Stimulated activated CD4-positive, alpha-beta T cell treated with anti-CD3 and anti-CD28 coated beads, Interleukin-1b, Interleukin-23, amount 100 ng/mL, for 4 hours (primary cell): ENCODE data around the gene ZNF423.

Experiments
- DNase-seq, 2 donors: peaks; one replicate each; pipeline ENCODE4 v3.0.0-alpha.2; 2020; ENCODE audit warnings: low read depth in 2 of 2

Gene ZNF423

DNA sequence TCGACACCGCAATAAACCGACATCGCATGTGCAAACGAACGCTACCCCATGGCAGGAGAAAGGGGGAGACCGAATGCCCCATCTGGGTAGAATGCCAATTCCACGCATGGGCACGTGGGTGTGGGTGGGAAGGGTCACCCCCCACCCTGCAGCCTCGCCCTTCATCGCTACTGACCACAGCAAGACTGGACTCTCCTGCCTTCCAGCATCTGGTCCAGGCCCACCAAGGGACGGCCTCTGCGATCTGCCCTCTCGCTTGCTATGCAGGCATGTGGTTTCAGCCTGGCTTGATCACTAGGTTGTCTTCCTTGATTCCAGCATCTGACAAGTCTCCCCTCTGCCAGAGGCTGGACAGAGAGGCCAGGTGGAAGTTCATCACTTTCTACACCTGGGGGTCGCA, 323.0 kb downstream of the ZNF423 start:
- DNase-seq = no peak

DNA sequence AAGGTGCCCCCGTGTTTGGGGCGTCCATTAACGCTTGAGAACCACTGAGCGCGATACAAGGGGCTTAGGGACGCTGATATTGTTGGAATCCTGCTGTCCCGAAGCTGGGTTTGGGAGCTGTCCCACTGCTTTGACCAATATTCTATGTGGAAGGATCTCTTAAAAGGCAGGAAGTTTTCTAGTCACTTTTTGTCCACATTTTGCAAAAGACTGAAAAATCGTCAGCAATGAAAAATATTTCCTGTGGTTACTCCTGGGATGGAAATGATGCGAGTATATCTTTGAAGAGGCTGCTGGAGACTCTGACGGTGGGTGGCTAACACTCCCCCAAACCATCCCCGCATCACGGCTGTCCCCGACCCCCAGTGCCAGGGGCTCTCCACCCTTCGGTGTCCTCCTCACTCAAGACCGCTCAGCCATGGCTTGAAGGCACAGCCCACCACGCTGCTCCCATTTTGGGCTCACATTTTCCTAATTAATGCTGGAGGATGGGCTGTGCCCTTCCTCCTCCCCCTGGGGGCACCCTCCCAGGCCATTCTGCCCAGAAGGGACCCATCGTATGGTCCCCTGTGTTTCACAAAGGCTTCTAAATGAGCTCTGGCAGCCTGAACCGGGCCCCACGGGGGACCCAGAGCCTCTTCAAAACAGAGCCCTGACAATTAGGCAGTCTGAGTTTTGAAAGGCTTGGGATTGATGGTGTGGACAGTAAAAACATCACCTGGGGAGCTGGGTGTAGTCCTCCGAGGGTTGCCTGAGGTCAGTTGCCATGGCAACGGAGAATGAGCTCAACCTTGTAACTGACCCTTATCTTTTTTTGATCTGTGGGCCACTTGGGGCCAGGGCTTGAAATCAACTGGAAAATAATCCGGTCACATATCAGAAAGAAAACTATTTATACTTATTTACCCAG, 323.7 kb downstream of the ZNF423 start:
- DNase-seq = no peak

DNA sequence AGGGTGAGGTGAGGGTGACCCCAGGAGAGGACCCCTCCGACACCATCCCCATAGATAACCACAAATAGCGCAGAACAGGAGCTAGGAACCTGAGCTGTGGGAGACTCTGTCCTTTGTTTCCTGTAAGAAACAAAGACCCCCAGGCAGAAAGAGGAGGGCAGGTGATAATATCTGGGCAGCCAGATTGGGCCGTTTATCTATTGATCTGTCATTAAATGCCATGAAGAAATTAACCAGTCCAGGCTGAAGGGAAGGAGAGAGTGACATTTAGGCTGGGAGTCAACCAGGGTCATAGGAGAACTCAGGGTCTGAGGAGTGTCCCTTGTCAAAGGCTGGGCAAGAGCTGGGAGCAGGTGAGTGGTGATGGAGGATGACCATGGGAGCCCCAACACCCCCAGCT, 324.5 kb downstream of the ZNF423 start:
- no peak for DNase-seq

DNA sequence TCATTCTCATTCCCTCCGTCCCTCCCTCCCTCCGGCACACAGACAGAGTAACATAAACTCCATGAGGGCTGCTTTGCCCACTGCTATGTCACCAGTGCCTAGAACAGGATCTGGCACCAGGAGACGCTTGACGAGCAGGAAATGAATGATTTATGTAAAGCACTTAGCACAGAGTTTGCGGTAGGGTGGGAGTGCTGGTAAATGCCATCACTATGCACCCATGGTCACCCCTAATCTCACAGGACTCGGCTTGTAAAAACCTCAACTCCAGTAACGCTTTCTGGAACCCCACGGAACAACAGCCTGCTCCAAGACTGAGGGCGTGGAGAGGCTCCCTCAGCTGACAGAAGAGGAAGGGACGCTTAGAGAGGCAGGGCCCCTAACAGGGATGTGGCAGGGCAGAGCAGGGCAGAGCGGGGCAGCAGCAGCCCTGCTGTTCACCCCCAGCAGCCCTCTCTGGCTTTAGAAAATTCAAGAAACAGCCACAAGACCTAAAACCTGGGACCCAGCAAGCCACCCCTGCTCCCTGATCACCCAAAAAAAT, 325.4 kb downstream of the ZNF423 start:
- DNase-seq = no peak

DNA sequence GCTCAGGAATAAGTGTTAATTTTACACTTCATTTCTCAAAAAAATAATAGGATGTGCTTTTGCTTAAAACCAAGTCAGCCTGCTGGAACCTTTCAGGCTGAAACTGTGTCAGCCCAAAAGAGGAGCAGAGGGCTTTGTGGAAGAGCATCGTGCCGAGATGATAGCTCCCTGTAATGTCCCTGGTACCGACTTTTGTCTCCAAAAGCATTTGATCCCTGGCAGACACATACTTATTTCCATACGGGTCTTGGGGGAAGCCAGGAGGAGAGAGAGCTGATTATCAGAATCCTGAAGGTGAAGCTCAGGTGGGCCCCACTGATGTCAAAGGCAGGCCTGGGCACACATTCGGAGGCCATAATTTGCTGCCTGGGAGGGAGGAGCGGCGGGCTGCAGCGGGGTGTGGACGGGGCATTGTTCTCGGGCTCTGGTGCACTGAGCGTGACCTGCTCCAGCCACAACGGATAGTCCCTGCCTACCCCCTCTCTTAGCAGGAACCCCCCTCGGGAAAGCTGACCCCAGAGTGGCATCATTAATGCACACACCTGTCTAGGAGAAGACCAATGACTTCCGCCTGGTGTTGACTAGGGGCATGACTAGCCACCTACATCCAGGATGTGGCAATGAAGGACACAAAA, 326.4 kb downstream of the ZNF423 start:
- DNase-seq = no peak

DNA sequence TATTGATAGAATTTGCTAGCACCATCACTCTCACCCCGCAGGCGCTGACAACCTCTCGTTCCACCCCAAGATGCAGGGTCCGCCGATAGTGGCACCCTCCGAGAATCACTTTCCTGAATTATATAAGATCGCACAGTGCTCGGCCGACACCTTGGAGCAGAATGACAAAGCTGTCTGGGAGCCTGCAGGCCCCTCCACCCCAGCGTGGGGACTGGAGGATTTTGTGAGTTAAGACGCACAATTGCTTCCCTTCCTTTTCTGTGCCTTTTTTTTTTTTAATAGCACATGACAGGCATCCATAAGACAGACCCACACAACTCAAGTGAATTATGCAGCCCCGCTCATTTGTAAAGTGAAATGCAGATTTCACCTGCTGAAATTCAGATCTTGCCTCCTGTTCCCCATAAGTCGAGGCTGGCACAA, 327.0 kb downstream of the ZNF423 start:
- no peak for DNase-seq

DNA sequence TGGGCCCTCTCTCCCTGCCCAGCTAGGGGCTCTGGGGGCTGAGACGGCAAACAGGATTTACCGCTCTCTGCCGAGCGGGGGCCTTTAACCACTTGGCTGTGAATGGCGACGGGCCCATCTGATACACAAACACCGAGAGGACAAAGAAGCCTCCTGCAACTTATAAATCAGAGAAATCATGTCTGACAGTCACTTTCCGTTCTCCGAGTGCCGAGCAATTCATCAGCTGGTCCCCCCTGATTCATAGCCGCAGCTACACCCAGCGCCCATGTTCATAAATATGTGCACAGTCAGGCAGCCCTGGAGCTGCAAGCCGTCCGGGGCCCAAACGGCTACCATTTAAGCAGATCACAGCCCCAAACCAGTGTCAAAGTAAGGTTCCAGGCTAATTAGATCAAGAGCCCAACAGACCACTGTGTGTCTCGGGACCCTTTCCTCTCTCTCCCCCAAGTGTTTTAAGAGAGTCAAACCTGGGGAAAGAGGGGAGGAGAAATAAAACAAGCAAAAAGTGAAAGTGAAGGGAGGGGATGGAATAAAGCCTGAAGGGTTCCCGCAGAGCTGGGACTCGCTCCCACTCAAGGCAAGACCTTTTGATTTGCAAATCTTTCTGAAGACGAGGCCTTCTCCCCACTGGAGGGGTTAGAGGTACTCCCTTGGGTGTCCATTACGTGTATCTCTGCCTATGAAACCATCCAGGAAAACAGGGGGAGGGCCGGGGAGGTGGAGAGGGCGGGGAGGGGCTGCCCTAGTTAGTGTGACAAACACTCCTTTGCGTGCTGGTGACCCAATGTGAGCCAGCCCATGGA, 327.6 kb downstream of the ZNF423 start:
- DNase-seq = no peak

DNA sequence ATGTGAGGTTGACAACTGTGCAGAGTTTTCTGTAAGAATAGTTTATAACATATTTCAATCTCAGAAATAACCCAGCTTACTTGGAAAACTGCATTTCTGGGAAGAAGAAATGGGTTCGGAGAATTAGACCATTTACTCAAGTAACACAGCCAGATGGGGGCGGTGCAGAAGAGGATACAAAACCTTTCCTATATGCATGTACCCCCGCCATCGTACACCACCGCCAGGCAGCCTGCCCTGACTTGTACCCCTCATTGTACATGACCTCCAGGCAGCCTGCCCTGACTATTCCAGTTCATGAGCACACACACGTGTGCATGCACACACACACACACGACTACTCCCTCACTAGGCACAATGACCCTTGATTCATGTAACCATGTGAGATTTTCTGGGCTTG, 328.3 kb downstream of the ZNF423 start:
- DNase-seq = no peak

DNA sequence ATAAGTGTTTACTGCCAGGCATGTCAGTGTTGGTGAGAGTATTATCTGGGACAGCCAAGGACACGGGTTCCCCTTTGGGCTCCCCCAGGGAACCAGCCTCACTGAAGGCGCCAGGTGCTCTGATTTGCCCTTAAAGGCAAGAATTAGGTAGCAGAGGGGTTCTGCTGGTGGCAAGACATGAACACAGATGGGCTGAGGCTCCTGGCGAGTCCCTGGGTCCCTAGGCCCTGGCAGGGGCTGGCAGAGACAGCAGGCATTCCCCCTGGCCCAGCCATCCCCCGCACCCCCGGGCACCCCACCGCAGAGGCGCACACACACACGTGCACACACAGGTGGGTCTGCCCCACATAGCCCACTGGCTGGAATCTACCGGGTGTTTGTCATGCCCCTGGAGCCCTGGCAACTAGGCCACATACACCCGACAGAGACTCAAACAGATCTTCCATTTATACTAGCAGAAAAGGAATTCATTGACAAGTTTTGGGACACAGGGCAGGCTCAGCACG, 329.0 kb downstream of the ZNF423 start:
- DNase-seq = no peak

DNA sequence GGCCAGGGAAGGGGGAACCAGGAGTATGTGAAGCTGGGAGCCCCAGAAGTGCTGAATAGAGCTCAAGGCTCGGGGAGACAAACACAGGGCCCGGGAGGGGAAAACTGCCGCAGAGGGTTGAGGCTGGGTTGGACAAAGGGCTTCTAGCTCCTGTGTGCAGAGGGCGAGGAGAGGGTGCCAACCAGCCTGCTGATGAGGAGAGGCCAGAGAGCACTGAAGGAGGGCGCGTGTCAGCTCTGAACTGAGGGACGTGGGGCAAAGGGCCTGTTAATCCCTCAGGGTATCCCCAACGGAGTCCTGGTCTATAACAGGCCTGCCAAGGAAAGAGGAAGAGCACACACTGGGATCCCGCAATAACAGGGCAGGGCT, 331.0 kb downstream of the ZNF423 start:
- DNase-seq = no peak

DNA sequence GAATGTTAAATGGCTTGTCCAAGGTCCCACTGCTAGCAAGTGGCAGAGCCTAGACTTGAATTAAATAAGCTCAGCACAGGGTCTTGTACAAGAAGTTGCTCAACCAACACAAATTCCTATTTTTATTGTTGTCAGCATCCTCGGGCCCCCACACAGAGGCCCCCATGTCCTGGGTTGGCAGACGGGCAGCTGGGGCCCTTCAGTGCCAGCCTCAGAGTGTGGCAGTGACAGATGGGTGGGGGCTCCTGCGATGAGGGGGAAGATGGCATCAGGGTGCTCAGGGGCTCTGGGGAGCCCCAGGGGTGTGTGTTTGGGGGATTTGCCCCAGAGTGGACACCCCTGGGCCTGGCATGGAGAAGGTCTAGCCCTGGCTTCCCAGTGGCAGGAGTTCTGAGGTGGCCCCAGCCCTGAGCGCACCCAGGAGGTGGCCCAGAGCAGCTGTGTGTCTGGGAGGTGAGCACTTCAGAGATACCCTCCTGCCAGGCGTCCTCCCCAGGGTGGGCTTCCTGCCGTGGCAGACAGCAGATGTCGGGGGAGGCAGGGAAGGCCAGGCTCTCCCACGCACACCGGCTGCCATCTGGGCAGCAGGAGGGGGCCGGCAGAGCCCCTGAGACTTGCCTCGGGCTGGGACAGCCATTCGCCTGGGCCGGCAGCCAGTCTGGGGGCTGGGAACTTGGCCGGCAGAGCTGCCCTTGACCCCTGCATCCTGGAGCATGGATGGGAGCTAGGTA, 331.5 kb downstream of the ZNF423 start:
- DNase-seq = no peak

DNA sequence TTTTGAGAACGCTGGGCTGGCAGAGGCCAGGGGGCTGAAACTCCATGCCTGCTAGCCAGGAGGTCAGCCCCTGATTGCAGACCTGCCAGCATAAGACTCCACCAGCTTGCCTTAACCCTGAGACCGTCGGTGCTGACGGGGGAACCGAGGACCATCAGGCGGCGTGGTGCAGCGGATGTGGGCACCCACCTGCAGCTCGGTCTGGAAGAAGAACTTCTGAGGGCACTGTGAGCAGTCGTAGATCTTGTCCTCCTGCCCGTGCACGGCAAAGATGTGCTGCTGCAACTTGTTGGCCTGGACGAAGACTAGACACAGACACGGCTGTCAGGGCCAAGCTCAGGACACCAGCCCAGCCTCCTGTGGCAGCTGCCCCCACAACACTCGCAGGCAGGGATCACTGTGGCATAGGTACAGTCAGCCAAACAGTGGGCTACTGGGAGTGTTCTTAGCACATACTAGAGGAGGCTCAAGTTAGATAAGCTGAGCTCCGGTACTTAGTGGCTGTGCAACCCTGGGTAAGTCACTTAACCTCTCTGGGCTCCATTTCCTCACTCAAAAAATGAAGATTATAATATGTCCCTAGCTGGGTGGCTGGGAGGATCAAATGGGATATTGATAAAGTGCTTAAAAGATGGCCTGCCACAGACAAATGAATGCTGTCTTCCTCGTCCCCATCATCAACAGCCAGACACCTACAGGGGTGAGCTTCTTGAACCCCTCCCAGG, 332.3 kb downstream of the ZNF423 start:
- no peak for DNase-seq

DNA sequence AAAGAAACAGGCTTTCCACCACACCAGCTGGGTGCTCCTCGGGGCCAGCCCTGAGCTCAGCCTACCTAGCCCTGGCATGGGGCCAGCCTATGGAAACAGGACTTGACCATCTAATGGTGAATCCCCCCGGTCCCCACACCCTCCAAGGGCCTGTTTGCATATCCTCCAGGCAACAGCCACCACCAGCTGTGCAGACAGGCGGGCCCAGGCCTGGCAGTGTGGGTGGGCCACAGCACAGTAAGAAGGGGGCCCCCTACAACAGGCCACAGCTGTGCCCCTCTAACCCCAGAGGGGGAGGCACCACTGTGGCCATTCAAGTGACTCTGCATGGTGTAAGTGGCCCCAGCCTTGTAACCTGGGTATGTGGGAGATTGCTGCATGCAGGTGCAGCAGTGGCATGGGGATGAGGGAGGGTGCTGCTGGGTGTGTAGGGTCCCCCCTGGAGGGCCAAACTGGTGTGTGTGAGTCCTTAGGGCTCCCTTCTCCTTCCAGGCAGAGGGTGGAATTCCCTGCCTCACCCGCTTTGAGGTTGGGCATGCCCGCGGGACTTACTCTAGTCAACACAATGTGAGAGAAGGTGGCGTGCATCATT, 334.1 kb downstream of the ZNF423 start:
- DNase-seq = no peak

DNA sequence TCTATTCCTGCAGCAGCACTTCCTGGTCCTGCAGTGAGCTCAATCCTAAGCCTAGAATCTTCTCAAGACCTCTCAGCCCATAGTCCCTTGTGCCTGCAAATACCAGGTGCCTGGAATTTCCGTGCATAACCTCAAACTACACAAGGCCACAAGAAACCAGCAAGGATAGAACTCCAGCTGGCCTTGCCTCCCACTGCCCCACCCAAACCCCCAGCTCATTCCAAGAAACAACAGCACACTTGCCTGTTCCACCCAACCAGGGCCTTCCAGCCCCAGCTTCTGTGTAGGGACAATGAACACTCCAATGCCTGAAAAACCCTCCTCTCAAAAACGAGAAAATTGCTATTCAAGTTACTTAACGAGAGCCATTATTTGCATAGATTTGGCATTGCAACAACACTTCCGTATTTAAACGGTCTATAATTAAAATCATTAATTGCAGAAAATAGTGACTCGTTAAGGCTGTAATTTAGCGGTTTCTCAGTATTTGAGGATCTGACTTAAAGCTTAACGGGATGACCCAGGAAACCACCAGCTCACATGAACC, 335.3 kb downstream of the ZNF423 start:
- no peak for DNase-seq

DNA sequence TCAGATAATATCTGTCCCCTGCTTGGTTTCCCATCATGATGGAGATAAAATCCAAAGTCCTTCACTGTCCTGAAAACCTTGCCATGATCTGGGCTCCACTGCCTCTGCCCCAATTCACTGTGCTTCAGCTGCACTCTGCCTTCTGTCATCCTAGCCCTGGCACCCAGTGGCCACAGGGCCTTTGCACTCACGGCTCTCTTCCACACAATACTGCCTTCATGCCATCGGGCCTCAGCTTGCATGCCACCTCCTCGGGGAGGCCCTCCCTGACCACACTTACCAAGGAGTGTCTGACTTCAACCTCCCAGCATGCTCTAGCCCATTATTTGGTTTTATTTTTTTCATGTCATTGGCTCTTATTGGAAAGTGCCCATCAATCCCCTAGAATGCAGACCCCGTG, 336.2 kb downstream of the ZNF423 start:
- DNase-seq = no peak

DNA sequence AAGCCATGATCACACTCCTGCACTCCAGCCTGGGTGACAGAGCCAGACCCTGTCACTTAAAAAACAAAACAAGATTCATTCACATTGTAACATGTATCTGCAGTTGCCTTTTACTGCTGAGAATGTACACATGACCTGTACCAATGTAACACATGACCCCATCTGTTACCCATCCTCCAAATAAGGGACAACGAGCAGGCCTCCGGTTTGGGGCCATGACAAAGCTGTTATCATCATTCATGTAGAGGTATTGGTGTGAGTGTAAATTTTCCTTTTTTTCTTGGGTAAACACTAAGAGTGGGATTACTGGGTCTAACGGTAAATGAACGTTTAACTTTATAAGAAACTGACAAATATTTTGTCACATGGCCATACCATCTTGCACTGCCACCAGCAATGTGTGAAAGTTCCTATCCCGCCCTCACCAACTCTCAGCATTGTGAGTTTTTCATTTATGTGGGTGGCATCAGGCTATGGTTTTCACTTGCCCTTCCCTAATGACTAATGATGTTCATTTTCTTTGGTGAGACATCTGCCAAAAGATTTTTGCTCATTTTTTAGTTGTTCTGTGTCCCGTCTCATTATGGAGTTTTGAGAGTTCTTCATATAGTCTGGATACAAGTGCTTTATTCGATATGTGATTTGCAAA, 336.8 kb downstream of the ZNF423 start:
- DNase-seq = no peak

DNA sequence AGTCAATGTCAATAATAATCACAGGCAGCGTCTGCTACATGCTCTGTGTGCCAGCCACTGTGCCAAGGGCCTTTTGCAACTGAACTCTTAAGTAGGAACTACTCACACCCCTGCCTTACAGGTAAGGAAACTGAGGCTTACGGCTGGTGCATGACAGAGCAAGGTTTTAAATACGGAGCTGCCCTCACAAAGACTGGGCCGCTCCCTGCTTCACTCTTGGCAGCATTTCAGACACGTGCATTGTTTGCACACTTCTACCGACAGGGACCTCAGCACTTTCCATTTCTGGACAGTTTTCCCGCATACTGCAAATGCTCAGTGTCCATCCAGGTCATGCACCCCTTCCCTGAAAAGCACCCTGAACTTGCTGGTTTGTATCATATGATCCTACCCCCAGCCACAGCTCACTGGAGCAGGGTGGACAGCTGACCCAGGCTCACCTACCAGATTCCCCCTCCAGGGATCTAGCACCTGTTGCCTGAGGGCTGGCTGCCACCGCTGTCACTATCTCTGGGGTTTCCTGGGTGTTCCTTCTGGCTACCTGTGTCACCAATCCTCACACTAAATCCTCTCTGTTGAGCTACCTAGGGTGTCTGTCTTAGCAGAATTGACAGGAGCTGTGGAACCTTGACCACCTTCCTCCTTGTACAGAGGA, 339.4 kb downstream of the ZNF423 start:
- no peak for DNase-seq

DNA sequence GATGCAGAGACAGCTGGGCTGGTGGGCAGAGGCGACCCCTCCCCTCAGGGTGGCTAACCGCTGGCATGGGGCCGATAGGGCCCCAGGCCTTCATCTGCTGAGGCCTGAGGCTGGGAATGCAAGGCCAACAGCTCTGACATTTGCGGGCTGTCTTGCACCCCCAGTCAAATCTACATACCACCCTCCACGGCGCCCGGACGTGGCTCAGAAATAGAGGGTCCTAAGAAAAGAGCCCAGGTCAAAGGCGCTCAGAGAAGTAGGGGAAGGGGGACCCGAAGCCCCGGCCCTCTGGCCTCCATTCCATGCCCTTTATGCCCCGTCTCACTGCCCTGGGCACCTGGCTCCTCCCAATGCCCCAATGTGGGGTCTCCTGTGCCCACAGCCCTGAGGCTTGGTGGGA, 340.1 kb downstream of the ZNF423 start:
- DNase-seq = no peak

DNA sequence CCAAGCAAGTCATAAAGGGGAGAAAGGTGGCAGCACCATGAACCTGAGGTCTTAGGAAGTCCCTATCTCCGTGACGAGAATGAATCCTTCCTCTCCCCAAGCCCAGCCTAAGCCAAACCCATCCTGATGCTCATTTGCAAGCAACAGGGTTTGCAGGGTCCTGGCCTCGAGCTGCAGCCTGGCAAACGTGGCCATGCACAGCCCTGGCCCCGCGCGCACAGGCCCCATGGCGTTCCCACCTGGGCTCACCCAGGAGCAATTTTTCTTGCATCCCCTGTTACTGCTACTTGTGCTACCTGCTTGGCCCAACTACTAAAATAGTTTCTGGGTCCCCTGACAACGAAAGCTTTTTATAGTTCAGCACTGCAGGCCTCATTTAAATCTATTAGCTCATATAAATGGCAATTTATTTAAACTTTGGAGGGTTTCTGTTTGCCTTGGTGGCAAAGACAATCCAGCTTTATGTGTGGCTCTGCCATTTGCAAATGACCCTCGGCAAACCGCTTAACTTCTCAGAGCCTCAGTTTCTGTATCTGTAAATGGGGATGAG, 340.8 kb downstream of the ZNF423 start:
- DNase-seq = no peak
